Fibroblast of skin of abdomen (primary cell): ENCODE data around the gene CLPX.
"Not testable (repeated sequence)": the region's sequence is repeated elsewhere in the genome, so short reads cannot be mapped to it uniquely, and the experiment has no call there.

ENCODE experiments used
- DNase-seq: peaks from one replicate; pipeline ENCODE4 v3.0.0-alpha.2; 2013

Gene CLPX

GRCh38 chr15:65165875-65166274 is 19.3 kb downstream of the CLPX start:
- DNase-seq = no peak

DNA sequence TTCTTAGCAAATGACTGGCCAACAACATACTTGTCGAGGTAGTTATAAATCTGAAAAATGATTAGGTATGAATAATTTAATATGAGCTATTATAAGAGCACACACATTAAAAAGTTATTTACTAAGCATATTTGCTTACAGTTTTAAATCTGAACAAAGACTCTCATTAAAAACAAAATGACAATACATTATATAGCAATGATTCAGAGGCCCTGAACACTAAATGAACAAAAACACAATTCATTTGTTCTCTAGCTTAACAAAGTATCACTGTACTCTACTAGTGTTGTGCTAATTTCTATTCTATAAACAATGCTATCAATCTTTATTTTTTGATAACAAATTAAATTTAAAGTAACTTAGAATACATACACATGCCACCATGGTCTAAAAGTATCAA is 21.0 kb downstream of the CLPX start:
- DNase-seq = no peak

DNA sequence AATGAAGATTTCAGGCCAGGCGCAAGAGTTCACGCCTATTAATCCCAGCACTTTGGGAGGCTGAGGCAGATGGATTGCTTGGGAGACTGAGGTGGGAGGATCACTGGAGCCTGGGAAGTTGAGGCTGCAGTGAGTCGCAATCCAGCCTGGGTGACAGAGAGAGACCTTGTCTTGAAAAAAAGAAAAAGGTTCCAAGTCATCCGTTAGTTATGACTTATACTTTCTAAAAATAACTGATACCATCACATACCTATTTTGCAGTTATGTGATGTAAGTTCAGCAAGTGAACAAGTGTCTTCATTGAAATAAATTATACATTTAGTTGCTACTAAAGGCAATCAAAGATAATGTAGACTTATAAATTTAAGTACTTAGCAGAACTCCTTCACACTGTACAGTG is 22.1 kb downstream of the CLPX start:
- no peak for DNase-seq

GRCh38 chr15:65156692-65157091 is 28.4 kb downstream of the CLPX start:
- no peak for DNase-seq

DNA sequence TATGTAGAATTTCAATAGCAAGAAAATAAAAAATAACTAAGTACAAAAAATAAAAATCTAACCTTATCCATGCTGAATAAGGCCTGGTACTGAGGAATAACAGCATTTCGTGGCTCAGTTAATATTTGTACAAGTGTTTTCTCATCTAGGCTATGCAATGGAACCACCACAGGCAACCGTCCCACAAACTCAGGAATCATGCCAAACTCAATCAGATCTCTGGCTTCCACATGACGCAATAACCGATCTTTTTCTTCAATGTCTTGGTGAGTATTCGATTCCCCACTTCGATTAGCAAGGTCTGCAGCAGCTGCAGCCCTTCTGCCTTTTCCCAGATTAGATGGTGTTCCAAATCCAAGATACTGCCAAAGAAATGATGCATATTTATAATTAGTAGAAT is 30.4 kb downstream of the CLPX start:
- DNase-seq = no peak

GRCh38 chr15:65147902-65148301 is 37.2 kb downstream of the CLPX start:
- no peak for DNase-seq

- no peak for DNase-seq
Measured at GRCh38 chr15:65146438-65146837, 38.7 kb downstream of the CLPX start.

DNA sequence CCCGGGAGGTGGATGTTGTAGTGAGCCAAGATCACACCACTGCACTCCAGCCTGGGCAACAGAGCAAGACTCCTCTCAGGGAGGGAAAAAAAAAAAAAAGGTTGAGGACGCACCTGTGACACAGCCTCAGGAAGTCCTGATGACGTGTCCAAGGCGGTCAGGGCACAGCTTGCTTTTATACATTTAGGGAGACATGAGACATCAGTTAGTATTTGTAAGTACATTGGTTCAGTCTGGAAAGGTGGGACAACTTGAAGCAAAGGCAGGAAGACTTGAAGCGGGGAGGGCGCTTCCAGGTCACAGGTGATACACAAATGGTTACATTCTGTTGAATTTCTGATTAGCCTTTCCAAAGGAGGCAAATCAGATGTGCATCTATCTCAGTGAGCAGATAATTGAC is 46.5 kb downstream of the CLPX start:
- not testable (repeated sequence) for DNase-seq

GRCh38 chr15:65137893-65138292 is 47.2 kb downstream of the CLPX start:
- DNase-seq = not testable (repeated sequence)

DNA sequence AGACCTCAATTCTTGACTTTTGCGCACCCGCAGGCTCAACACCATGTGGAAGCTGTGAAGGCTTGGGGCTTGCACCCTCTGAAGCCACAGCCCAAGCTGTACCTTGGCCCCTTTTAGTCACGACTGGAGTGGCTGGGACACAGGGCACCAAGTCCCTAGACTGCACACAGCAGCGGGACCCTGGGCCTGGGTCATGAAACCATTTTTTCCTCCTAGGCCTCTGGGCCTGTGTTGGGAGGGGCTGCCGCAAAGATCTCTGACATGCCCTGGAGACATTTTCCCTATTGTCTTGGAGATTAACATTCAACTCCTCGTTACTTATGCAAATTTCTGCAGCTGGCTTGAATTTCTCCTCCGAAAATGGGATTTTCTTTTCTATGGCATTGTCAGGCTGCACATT is 48.1 kb downstream of the CLPX start:
- not testable (repeated sequence) for DNase-seq

GRCh38 chr15:65134538-65134937 is 50.6 kb downstream of the CLPX start:
- DNase-seq = no peak

GRCh38 chr15:65133548-65134200 is 51.5 kb downstream of the CLPX start, which contains the start of gene PDCD7:
TSS of gene PDCD7 (minus strand) at chr15:65133808. CDS start at chr15:65133781, 27 bp downstream.
- DNase-seq = peak; percentile 91

DNA sequence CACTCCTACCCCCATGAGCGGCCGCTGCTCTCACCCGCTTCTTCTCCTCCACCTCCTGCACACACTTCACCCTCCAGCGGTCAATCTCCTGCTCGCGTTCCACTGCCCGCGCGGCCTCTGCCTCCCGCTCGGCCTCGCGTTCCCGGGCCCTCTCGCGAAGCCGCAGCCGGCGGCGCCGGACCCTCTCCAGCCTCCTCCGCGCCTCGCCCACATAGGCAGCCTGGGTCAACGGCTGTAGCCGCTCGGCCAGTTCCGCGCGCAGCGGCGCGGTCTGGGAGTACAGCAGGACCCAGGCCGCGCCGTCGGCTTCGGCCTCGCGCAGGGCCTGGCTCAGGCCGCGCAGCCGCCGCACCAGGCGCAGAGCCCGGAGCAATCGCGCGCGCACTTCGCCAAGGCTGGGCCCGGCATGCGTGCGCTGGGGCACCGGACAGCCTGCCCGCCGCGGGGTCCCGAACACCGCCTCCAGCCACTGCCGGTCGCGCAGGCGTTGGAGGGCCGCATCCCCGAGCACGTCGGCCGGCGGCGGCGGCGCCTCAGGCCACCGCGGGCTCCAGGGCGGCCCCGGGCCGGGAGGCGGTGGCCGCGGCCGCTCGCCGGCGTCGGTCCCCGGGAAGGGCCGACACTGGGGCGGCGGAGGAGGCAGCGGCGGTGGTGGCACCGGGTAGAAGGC is 52.1 kb downstream of the CLPX start:
- DNase-seq = peak; percentile 13

- no peak for DNase-seq
Measured at GRCh38 chr15:65130941-65131340, 54.2 kb downstream of the CLPX start.

DNA sequence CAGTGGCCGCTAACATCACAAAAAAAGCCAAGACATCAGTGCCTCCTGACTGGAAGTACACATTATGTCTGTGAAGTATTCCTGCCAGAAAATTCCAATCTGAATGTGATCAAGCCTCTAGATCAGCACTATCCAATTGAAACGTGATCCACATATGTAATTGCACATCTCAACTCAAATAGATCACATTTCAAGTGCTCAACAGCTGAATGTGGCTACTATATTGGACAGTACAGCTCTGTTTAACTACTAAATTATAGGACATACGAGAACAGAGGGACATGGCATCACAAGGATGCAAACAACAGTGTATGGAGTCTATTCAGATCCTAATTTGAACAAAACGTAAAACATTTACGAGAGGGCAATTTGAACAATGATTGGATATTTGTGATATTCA is 69.6 kb downstream of the CLPX start:
- DNase-seq = no peak

- no peak for DNase-seq
Measured at GRCh38 chr15:65115086-65115485, 70.1 kb downstream of the CLPX start, which contains the start of gene UBAP1L. TSS of gene UBAP1L (minus strand) at chr15:65115200. CDS start at chr15:65106215, 8,985 bp downstream.

DNA sequence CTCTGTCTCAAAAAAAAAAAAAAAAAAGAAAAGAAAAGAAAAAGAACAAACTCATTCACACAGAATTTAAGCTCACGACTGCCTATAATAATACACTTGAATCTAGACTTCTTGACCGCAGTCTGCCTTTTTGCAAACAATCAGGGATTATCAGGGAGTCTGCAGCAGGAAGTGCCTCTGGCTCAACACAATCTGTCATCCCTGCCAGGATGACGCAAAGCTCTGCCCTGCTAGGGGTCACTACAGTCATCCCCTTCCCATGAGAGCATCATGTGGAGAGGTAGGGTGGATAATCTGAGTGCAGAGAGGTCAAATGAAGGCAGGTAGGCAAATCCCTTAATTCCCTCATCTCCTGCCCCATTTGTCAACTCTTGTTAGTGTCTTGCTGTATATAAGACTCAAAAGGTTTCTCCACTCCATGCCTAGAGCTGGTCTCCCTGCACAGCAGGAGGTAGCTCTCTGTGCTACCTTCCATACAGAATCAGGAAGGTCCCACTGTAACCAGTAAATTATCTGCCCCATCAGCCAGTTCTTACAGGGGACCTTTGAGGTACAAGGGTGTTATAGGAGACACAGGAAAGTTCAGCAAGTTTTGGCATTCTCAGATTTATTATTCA is 74.4 kb downstream of the CLPX start:
- peak; percentile 24 for DNase-seq

- DNase-seq = no peak
Measured at GRCh38 chr15:65106011-65106590, 79.0 kb downstream of the CLPX start.

DNA sequence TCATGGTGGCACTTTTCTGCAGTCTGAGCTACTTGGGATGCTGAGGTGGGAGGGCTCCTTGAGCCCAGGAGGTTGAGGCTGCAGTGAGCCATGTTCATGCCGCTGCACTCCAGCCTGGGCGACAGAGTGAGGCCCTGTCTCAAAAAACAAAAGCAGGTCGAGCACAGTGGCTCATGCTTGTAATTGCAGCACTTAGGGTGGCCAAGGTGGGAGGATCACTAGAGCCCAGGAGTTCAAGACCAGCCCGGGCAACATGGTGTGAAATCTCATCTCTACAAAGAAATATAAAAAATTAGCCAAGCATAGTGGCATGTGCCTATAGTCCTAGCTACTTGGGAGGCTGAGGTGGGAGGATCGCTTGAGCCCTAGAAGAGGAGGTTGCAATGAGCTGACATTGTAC is 80.1 kb downstream of the CLPX start:
- no peak for DNase-seq

DNA sequence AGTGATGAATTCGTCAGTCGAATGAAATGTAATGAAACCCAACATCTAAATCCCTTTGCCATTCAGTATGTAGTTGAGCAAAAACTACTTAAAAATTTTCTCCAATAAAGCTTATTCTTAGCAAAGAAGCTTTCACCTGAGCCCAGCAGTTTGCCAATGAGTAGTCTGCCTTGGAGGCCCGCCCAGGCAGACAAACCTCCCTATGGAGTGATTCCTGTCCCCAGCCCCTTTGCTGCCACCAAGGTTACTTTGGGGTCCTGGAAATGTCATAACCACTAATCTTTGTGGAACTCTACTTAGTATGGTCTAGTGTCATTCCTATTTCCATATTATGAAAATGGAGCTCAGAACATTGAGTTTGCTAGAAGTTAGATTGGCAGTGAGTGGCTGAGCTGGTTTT is 82.2 kb downstream of the CLPX start:
- DNase-seq = no peak

DNA sequence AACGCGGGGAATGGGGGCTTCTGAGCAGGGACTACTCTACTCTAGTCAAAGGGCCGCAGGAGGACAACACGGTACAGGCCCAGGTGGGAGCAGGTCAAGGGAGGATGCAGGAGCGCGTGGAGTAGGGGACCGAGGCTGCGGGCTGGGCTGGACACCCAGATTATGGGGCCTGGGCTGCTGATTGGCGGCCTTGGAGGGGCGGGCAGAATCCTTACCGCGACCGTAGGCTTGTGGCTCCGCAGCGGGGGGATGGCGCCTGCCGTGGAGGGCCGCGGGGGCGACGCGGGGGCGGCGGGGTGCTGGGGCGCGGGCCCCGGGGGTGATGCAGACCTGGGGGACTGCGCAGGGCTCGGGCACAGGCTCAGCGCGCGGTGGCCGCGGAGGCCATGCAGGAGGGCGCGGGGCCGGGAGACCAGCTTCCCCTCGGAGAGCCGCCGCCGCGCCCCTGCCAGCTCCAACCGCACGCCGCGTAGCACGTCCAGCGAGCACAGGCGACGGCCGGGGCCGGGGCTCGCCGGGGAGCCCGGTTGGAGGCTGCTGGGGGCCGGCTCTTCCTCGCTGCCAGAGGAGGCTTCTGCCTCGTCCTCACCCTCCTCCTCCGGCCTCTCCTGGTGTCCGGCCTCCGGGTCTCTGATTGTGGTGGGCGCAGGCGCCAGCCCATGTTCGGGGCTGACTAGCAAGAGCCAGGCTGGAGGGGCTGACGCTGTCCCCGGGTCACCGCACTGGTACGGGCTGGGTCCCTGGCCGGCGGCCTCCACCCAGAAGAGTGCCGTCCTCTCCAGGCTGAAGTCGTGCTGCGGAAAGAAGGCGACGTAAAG is 83.0 kb downstream of the CLPX start:
- DNase-seq = no peak

DNA sequence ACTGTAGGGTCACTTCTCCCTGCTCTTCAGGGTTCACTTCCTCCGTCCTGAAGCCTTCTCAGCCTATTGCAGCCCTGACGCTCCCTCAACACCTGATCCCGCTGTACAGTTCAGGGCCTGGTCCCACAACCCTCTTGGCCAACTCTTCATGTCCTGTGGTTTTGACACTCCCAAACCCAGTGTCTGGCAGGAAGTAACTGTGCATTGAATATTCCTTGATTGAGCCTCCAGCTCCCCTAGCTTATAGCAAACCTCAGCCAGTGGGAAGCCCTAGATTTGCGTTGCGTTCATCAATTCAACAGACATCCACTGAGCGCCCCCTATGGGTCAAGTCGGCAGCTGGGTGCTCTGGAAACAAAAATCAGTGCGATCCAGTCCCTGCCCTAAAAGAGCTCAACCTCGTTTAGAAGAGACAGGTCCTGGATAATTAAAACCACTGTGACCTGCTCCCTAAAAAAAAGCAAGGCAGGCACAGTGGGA is 83.7 kb downstream of the CLPX start:
- DNase-seq = peak; percentile 57
